HEK293 (cell line): Measurements from ENCODE around the gene FSCN2.

Source experiments
- CTCF ChIA-PET: fragments of 350-600 bp; formaldehyde crosslinking; extraction: SDS; loops from one replicate; lab custom pipeline; 2021; ENCODE audit warnings: antibody characterized with exemption; lab: Yijun Ruan, JAX
- POLR2A ChIA-PET: fragments of 300-600 bp; formaldehyde crosslinking; extraction: SDS; loops from one replicate; lab custom pipeline; 2020; ENCODE audit warnings: antibody characterized with exemption, inconsistent platforms; lab: Yijun Ruan, JAX
- H3K27ac ChIP-seq: fragments of 200-500 bp; sonication (Bioruptor generic); 2 replicates; pipeline ENCODE4 v1.5.1; 2014; ENCODE audit warnings: low read depth, low read length, control low read depth, inconsistent platforms; ENCODE audit errors: extremely low read depth
- H3K36me3 ChIP-seq, 2 experiments: fragments of 200-500 bp in 1 of 2; sonication (Bioruptor generic) in 1 of 2; 1 replicate in 1 of 2; 2 replicates in 1 of 2; pipeline ENCODE4 v1.5.1; 2014 to 2017; ENCODE audit warnings: inconsistent platforms in 2 of 2, low read length in 2 of 2; ENCODE audit not compliant: control insufficient read depth in 2 of 2, insufficient read depth in 1 of 2
- H3K4me1 ChIP-seq: fragments of 200-500 bp; sonication (Bioruptor generic); 2 replicates; pipeline ENCODE4 v1.5.1; 2014; ENCODE audit warnings: mild to moderate bottlenecking, low read length, inconsistent platforms; ENCODE audit not compliant: control insufficient read depth, insufficient read depth
- H3K4me3 ChIP-seq: 2 replicates; pipeline ENCODE4 v1.5.1; 2011; ENCODE audit warnings: low read depth, mild to moderate bottlenecking, control low read depth, low read length, moderate library complexity
- H3K9me3 ChIP-seq: fragments of 200-500 bp; sonication (Bioruptor generic); 2 replicates; pipeline ENCODE4 v1.5.1; 2014; ENCODE audit warnings: low read depth, low read length, inconsistent platforms; ENCODE audit not compliant: control insufficient read depth, insufficient read depth
- GLIS1 ChIP-seq: fragments of 450-650 bp; formaldehyde crosslinking; IDR thresholded peaks from 2 replicates; pipeline ENCODE4 v1.5.1; 2016; ENCODE audit warnings: missing biosample characterization, missing genetic modification characterization
- GLIS2 ChIP-seq: fragments of 450-650 bp; formaldehyde crosslinking; IDR thresholded peaks from 2 replicates; pipeline ENCODE4 v1.5.1; 2016; ENCODE audit warnings: missing biosample characterization, missing genetic modification characterization
- HIC1 ChIP-seq: fragments of 450-650 bp; formaldehyde crosslinking; IDR thresholded peaks from 2 replicates; pipeline ENCODE4 v1.5.1; 2016; ENCODE audit warnings: missing biosample characterization, missing genetic modification characterization
- KLF16 ChIP-seq: fragments of 450-650 bp; formaldehyde crosslinking; IDR thresholded peaks from 2 replicates; pipeline ENCODE4 v1.5.1; 2017; ENCODE audit warnings: missing biosample characterization, missing genetic modification characterization
- ZBTB48 ChIP-seq: fragments of 450-650 bp; formaldehyde crosslinking; IDR thresholded peaks from 2 replicates; pipeline ENCODE4 v1.5.1; 2016; ENCODE audit warnings: missing biosample characterization, missing genetic modification characterization
- ZNF214 ChIP-seq: fragments of 450-650 bp; formaldehyde crosslinking; IDR thresholded peaks from 2 replicates; pipeline ENCODE4 v1.5.1; 2017; ENCODE audit warnings: missing biosample characterization, mild to moderate bottlenecking, missing genetic modification characterization, borderline replicate concordance
- ZNF266 ChIP-seq: fragments of 450-650 bp; formaldehyde crosslinking; IDR thresholded peaks from 2 replicates; pipeline ENCODE4 v1.5.1; 2016; ENCODE audit warnings: missing biosample characterization, missing genetic modification characterization, low read depth
- ZNF626 ChIP-seq: fragments of 450-650 bp; sonication (Bioruptor Pico); formaldehyde crosslinking; IDR thresholded peaks from 2 replicates; pipeline ENCODE4 v1.5.1; 2018; ENCODE audit warnings: missing biosample characterization, missing genetic modification characterization, inconsistent platforms
- ZNF664 ChIP-seq: fragments of 450-650 bp; formaldehyde crosslinking; IDR thresholded peaks from 2 replicates; pipeline ENCODE4 v1.5.1; 2016; ENCODE audit warnings: missing biosample characterization, missing genetic modification characterization
- ZNF768 ChIP-seq: fragments of 450-650 bp; formaldehyde crosslinking; IDR thresholded peaks from 2 replicates; pipeline ENCODE4 v1.5.1; 2018; ENCODE audit warnings: missing biosample characterization, mild to moderate bottlenecking, missing genetic modification characterization
- ZNF777 ChIP-seq: fragments of 450-650 bp; formaldehyde crosslinking; IDR thresholded peaks from 2 replicates; pipeline ENCODE4 v1.5.1; 2017; ENCODE audit warnings: missing biosample characterization, missing genetic modification characterization, borderline replicate concordance
- ZNF785 ChIP-seq: fragments of 450-650 bp; formaldehyde crosslinking; IDR thresholded peaks from 2 replicates; pipeline ENCODE4 v1.5.1; 2016; ENCODE audit warnings: missing biosample characterization, missing genetic modification characterization
- ZNF792 ChIP-seq: fragments of 450-650 bp; formaldehyde crosslinking; IDR thresholded peaks from 2 replicates; pipeline ENCODE4 v1.5.1; 2016; ENCODE audit warnings: missing biosample characterization, missing genetic modification characterization
- ZSCAN30 ChIP-seq: fragments of 450-650 bp; IDR thresholded peaks from 2 replicates; pipeline ENCODE4 v1.5.1; 2018; ENCODE audit warnings: missing biosample characterization, mild to moderate bottlenecking, missing genetic modification characterization, moderate library complexity
- TF ChIP-seq, protein P1 (sequence below): fragments of 450-650 bp; formaldehyde crosslinking; IDR thresholded peaks from 2 replicates; pipeline ENCODE4 v1.5.1; 2017; ENCODE audit warnings: missing biosample characterization, mild to moderate bottlenecking, missing genetic modification characterization, moderate library complexity
- TF ChIP-seq, protein P2 (sequence below): fragments of 450-650 bp; formaldehyde crosslinking; IDR thresholded peaks from 2 replicates; pipeline ENCODE4 v1.5.1; 2016; ENCODE audit warnings: missing biosample characterization, missing genetic modification characterization, borderline replicate concordance

Gene FSCN2

GRCh38 chr17:81526662-81527571 lies 1.3 kb upstream of the FSCN2 start:
- no peaks in the 10 kb centered on the region for H3K9me3 ChIP-seq
- H3K27ac ChIP-seq: no peak overlapping the region
- TF ChIP-seq ZNF792 (tag by site-specific recombination) (peak; percentile 73; the same call in 1 of the 2 replicates), ZSCAN30 (no peak), GLIS1 (0 out of 2 replicates have a peak, but pooled peaks have one; percentile 13)
- no peak overlapping the region for H3K4me3 ChIP-seq
- ChIA-PET CTCF (interaction anchor here (0.6 to 0.7 kb wide), 3 partner anchors 28 to 1309 kb away, joined by 3 to 5 read pairs (median 4); no protein-coding TSS in a partner anchor), POLR2A (no interaction called here)
- H3K36me3 ChIP-seq: no peaks in the 10 kb centered on the region
- H3K4me1 ChIP-seq: no peaks in the 10 kb centered on the region

DNA sequence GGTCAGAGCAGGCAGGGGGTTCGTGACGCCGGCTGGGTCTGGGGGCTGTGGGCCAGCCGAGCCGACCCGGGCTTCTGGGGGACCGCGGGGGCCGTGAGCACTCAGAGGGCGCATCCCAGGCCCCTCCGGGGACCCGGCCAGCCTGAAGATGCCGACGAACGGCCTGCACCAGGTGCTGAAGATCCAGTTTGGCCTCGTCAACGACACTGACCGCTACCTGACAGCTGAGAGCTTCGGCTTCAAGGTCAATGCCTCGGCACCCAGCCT lies 140 bp downstream of the FSCN2 start:
- POLR2A ChIA-PET: interaction anchor here (1.2 kb wide), 1 partner anchor 73 kb away, joined by 3 read pairs; no protein-coding TSS in a partner anchor
- Histone ChIP-seq H3K27ac (no peak overlapping the region), H3K36me3 (no peaks in the 10 kb centered on the region), H3K4me1 (no peaks in the 10 kb centered on the region), H3K9me3 (no peaks in the 10 kb centered on the region), H3K4me3 (no peak overlapping the region)
- CTCF ChIA-PET: no interaction called here
- TF ChIP-seq KLF16 (tag by site-specific recombination) (no peak), ZNF266 (tag by site-specific recombination) (no peak), ZNF626 (tag by site-specific recombination) (no peak), ZNF785 (tag by site-specific recombination) (no peak), ZNF768 (tag by site-specific recombination) (no peak)

DNA sequence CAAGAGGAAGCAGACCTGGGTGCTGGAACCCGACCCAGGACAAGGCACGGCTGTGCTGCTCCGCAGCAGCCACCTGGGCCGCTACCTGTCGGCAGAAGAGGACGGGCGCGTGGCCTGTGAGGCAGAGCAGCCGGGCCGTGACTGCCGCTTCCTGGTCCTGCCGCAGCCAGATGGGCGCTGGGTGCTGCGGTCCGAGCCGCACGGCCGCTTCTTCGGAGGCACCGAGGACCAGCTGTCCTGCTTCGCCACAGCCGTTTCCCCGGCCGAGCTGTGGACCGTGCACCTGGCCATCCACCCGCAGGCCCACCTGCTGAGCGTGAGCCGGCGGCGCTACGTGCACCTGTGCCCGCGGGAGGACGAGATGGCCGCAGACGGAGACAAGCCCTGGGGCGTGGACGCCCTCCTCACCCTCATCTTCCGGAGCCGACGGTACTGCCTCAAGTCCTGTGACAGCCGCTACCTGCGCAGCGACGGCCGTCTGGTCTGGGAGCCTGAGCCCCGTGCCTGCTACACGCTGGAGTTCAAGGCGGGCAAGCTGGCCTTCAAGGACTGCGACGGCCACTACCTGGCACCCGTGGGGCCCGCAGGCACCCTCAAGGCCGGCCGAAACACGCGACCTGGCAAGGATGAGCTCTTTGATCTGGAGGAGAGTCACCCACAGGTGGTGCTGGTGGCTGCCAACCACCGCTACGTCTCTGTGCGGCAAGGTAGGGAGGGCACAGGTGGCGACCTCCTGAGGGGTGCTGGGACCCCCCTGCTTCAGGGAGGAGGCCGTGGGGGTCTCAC lies 667 bp downstream of the FSCN2 start:
- H3K4me1 ChIP-seq: no peaks in the 10 kb centered on the region
- no peak overlapping the region for H3K27ac ChIP-seq
- H3K4me3 ChIP-seq: no peak overlapping the region
- H3K9me3 ChIP-seq: no peaks in the 10 kb centered on the region
- ChIA-PET CTCF (interaction anchor here (0.7 kb wide), 1 partner anchor 1370 kb away, joined by 4 read pairs; no protein-coding TSS in a partner anchor), POLR2A (interaction anchor here (0.9 to 1.6 kb wide), 4 partner anchors 9 to 72 kb away, joined by 3 to 5 read pairs (median 3); partner anchors contain the start of gene FAAP100)
- no peak for TF ChIP-seq ZNF214 (tag by site-specific recombination)
- peak; percentile 76; the same call in 1 of the 2 replicates for TF ChIP-seq GLIS2 (tag by site-specific recombination)
- TF ChIP-seq, protein P1, sequence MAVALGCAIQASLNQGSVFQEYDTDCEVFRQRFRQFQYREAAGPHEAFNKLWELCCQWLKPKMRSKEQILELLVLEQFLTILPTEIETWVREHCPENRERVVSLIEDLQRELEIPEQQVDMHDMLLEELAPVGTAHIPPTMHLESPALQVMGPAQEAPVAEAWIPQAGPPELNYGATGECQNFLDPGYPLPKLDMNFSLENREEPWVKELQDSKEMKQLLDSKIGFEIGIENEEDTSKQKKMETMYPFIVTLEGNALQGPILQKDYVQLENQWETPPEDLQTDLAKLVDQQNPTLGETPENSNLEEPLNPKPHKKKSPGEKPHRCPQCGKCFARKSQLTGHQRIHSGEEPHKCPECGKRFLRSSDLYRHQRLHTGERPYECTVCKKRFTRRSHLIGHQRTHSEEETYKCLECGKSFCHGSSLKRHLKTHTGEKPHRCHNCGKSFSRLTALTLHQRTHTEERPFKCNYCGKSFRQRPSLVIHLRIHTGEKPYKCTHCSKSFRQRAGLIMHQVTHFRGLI (tag by site-specific recombination): no peak
- no peaks in the 10 kb centered on the region for H3K36me3 ChIP-seq

DNA sequence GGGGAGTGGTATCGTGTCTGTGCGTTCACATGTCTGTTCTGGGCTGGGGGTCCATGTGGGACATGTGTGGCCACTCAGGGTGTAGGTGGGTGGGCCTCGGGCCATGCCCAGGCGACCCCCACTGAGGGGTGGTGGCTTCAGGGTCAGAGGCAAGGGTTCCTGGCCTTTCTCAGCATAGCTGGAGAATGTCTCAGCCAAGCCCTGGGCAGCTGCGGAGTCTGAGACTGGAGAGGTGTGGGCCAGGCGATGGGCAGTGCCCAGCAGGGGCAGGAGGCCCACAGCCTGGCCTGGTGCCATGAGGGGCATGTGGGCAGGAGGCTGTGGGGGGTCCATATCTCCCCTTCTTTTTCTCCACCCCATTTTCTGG lies 1.2 kb downstream of the FSCN2 start:
- no peaks in the 10 kb centered on the region for H3K4me1 ChIP-seq
- no peak overlapping the region for H3K4me3 ChIP-seq
- no peak overlapping the region for H3K27ac ChIP-seq
- H3K36me3 ChIP-seq: no peaks in the 10 kb centered on the region
- TF ChIP-seq HIC1 (tag by site-specific recombination): peak; percentile 25; the same call in 1 of the 2 replicates
- TF ChIP-seq ZNF664: no peak
- TF ChIP-seq, protein P2, sequence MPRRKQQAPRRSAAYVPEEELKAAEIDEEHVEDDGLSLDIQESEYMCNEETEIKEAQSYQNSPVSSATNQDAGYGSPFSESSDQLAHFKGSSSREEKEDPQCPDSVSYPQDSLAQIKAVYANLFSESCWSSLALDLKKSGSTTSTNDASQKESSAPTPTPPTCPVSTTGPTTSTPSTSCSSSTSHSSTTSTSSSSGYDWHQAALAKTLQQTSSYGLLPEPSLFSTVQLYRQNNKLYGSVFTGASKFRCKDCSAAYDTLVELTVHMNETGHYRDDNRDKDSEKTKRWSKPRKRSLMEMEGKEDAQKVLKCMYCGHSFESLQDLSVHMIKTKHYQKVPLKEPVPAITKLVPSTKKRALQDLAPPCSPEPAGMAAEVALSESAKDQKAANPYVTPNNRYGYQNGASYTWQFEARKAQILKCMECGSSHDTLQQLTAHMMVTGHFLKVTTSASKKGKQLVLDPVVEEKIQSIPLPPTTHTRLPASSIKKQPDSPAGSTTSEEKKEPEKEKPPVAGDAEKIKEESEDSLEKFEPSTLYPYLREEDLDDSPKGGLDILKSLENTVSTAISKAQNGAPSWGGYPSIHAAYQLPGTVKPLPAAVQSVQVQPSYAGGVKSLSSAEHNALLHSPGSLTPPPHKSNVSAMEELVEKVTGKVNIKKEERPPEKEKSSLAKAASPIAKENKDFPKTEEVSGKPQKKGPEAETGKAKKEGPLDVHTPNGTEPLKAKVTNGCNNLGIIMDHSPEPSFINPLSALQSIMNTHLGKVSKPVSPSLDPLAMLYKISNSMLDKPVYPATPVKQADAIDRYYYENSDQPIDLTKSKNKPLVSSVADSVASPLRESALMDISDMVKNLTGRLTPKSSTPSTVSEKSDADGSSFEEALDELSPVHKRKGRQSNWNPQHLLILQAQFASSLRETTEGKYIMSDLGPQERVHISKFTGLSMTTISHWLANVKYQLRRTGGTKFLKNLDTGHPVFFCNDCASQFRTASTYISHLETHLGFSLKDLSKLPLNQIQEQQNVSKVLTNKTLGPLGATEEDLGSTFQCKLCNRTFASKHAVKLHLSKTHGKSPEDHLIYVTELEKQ (tag by site-specific recombination): no peak
- no peak for TF ChIP-seq ZNF777 (tag by site-specific recombination)
- TF ChIP-seq ZBTB48: no peak
- ChIA-PET CTCF (interaction anchor here (0.7 to 1.2 kb wide), 2 partner anchors 10 to 1370 kb away, joined by 4 read pairs; no protein-coding TSS in a partner anchor), POLR2A (interaction anchor here (0.9 to 1.6 kb wide), 4 partner anchors 9 to 23 kb away, joined by 3 to 5 read pairs (median 4); partner anchors contain the start of gene FAAP100)
- no peaks in the 10 kb centered on the region for H3K9me3 ChIP-seq
